Mesothelial cell of epicardium (in vitro differentiated cells): ENCODE measurements around the gene AGRN. TPM values are rescaled to one million over a fixed set of nuclear protein-coding genes. Genes with fewer than 3 reads are reported as not detected.

Experiments used
- DNase-seq, 2 experiments: peaks; one replicate each; pipeline ENCODE4 v3.0.0; 2021; ENCODE audit warnings: low spot score in 2 of 2; ENCODE audit not compliant: unreplicated experiment in 2 of 2
- H3K27ac Mint-ChIP-seq: 2 replicates; pipeline ENCODE4 v1.8.0; 2021; ENCODE audit warnings: mixed read lengths
- H3K27me3 Mint-ChIP-seq: 2 replicates; pipeline ENCODE4 v1.8.0; 2021; ENCODE audit warnings: low read depth, mixed read lengths
- H3K36me3 Mint-ChIP-seq: 2 replicates; pipeline ENCODE4 v1.8.0; 2021; ENCODE audit warnings: mixed read lengths
- H3K4me1 Mint-ChIP-seq: 2 replicates; pipeline ENCODE4 v1.8.0; 2021; ENCODE audit warnings: mixed read lengths
- H3K4me3 Mint-ChIP-seq: 2 replicates; pipeline ENCODE4 v1.8.0; 2021; ENCODE audit warnings: mild to moderate bottlenecking, moderate library complexity, mixed read lengths
- H3K9me3 Mint-ChIP-seq: 2 replicates; pipeline ENCODE4 v1.8.0; 2021; ENCODE audit warnings: mixed read lengths
- total RNA-seq: library from RNA; stranded (reverse); gene quantifications from 3 replicates; pipeline ENCODE4 v1.2.1, GENCODE V29; 2021
- TF ChIP-seq, protein P1 (sequence below): fragments of 200-600 bp; sonication (generic); IDR thresholded peaks from one replicate; pipeline ENCODE4 v1.5.0; 2021; ENCODE audit warnings: antibody characterized with exemption; ENCODE audit not compliant: unreplicated experiment

AGRN gene
- total RNA-seq, 1 donor from 2014 or later, result 514 TPM

DNA sequence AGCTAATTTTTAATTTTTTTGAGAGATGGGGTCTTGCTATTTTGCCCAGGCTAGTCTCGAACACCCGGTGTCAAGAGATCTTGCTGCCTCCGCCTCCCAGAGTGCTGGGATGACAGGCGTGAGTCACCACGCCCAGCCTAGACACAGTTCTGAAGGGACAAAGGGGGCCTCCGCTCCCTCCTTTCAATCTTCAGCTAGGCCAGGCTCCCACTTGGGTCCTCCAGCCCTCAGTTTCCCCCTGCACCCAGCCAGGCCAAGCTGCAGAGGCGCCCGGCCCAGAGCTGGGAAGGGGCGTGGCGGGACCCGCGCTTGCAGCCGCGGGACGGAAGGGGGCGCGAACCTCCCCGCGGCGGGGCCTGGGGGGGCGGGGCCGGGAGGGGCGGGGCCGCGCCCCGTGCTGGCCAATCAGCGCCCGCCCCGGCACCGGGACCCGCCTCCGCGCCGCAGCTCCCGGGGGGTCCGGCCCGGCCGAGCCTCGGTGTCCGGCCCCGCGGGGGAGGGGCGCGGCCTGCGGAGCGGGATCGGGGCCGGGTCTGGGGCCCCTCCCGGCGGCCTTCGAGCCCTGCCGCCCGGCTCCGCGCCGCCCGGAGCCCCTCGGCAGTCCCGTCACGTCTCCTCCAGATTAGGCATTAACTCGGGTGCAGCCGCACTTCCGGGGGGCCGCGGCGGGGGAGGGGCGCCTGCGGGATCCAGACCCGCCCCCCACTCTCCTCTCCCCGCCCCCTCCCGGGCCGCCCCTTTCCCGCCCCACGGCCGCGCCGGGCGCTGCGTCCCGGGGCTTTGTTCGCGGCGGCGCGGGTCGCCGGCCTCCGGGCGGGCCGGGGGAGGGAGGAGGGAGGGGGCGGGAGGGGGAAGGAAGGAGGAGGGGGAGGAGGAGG is 559 bp upstream of the AGRN start:
- peak overlapping the region; percentile 54 for H3K4me3 Mint-ChIP-seq
- H3K27me3 Mint-ChIP-seq, result no peaks in the 10 kb centered on the region
- TF ChIP-seq, protein P1, sequence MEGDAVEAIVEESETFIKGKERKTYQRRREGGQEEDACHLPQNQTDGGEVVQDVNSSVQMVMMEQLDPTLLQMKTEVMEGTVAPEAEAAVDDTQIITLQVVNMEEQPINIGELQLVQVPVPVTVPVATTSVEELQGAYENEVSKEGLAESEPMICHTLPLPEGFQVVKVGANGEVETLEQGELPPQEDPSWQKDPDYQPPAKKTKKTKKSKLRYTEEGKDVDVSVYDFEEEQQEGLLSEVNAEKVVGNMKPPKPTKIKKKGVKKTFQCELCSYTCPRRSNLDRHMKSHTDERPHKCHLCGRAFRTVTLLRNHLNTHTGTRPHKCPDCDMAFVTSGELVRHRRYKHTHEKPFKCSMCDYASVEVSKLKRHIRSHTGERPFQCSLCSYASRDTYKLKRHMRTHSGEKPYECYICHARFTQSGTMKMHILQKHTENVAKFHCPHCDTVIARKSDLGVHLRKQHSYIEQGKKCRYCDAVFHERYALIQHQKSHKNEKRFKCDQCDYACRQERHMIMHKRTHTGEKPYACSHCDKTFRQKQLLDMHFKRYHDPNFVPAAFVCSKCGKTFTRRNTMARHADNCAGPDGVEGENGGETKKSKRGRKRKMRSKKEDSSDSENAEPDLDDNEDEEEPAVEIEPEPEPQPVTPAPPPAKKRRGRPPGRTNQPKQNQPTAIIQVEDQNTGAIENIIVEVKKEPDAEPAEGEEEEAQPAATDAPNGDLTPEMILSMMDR, result peak; percentile 45
- H3K36me3 Mint-ChIP-seq, result peaks cover 3% of the 10 kb centered on the region
- H3K27ac Mint-ChIP-seq, result peak overlapping the region; percentile 6
- H3K4me1 Mint-ChIP-seq, result peaks cover 34% of the 10 kb centered on the region
- no peaks in the 10 kb centered on the region for H3K9me3 Mint-ChIP-seq
- peak; percentile 84 to 87 for DNase-seq

DNA sequence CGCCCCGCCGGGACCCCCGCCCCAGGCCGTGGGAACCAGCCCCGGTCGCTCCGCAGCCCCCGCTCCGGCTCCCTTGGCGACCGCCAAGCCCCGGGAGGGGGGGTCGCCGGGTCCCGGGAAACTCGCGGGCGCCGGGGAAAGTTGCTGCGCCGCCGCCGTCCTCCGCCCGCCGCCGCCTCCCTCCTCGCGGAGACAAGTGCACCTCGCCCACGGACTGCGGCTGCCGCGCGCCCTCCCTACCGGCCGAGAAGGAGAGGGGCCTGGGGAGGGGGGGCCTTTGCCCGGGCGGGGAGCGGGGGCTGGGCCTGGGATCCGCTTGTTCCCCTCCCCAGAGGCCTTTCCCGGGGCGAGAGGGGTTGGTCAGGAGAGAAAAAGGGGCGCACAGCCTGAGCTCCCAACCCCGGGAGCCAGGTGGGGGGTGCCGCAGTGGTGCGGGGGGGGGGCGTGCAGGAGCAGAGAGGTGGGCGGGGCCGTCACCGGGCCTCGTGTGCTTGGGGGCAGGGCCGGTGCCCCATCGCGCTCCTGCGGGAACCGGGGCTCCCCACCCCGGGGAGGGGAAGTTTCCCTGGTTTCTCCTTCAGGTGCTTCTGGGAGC is 592 bp downstream of the AGRN start:
- Mint-ChIP-seq H3K27me3 (no peaks in the 10 kb centered on the region), H3K4me3 (peak overlapping the region; percentile 78), H3K9me3 (no peaks in the 10 kb centered on the region), H3K4me1 (peaks cover 29% of the 10 kb centered on the region), H3K27ac (no peak overlapping the region), H3K36me3 (peaks cover 3% of the 10 kb centered on the region)
- TF ChIP-seq, protein P1, result no peak
- no peak for DNase-seq

DNA sequence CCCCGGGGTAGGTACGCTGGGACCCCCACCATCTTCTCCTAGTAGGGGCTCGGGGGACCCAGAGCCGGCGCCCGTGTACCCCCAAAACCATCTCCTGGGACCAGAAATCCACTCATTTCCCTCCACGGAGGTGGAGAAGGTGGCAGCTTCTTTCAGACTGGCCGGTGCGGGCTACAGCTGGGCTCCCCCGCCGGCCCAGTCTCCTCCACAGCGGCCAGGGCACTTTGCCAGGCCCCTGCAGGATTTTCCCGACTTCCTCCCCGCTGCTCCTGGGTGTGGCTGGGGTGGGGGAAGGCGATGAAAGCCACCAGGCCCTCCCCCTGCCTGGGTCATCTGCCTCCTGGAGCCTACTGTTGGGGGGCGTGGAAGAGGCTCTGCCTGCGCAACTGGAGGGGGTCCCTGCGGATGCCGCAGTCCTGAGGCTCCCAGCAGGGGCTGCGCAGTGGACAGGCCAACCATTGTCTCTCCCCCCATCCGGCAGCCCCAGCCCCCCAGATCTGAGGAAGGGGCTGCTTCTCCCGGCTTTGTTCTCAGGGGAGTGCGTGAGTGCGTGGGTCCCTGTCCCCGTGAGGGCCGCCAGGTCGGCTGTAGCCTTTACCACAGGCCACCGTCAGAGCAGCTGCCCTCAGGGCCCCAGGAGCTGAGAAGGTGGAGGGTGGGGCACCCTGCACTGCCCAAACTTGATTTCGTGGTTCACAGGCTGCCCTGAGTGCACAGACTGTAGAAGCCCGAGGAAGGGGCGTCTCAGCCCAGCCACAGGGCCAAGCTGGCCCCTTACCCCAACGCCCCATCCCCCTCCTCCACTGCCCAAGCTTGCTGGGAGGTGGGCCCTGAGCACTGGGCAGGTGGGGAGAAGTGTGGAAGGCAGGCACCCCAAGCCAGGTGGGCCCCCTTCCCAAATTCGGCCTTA is 1.3 kb downstream of the AGRN start:
- TF ChIP-seq, protein P1, result no peak
- Mint-ChIP-seq H3K9me3 (no peaks in the 10 kb centered on the region), H3K27me3 (no peaks in the 10 kb centered on the region), H3K4me3 (peak overlapping the region; percentile 78), H3K4me1 (peaks cover 35% of the 10 kb centered on the region), H3K27ac (peak overlapping the region; percentile 79), H3K36me3 (peaks cover 3% of the 10 kb centered on the region)
- DNase-seq, result no peak

DNA sequence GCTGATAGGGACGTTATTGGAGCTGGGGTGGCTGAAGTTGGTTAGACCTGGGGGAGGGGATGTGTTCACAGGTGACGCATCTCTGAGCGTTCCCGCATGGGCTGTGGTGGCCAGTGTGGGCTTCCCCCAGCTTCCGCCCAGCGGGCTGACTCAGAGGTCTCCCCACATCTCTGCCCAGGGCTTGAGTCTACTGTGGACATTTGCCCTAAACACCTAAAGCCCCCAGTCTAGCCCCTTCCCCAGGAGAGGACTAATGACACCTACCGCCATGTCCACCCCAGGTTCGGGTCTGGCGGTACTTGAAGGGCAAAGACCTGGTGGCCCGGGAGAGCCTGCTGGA is 2.0 kb downstream of the AGRN start:
- no peak overlapping the region for H3K27ac Mint-ChIP-seq
- H3K4me3 Mint-ChIP-seq, result peak overlapping the region; percentile 78
- TF ChIP-seq, protein P1, result no peak
- DNase-seq, result no peak
- no peaks in the 10 kb centered on the region for H3K9me3 Mint-ChIP-seq
- H3K36me3 Mint-ChIP-seq, result peaks cover 3% of the 10 kb centered on the region
- H3K27me3 Mint-ChIP-seq, result no peaks in the 10 kb centered on the region
- peaks cover 38% of the 10 kb centered on the region for H3K4me1 Mint-ChIP-seq

DNA sequence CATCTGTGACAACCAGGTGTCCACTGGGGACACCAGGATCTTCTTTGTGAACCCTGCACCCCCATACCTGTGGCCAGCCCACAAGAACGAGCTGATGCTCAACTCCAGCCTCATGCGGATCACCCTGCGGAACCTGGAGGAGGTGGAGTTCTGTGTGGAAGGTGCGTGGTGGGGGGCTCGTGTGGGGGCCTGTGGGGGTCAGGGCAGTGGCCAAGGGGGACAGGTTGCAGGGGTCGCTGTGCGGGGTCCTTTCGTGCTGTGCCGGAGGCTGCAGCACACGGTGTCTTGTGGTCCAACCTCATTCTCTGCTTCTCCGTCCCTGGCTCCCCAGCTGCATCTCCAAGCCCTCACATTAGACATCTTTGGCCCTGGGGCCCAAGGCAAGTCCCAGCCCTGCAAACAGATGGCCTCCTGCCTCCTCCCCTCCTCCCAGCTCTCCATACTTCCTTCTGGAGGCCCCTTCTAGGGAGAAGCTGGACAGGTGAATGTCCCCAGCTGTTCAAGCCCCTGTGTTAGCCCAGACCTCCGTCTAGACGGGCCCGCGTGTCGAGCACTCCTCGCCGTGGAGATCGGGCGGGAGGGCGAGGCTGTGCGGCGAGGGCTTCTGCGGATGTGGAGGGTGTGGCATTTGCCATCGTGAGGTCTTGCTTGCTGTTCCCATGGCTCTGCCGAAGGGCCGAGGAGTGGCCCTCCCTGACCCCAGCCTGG is 2.5 kb downstream of the AGRN start:
- TF ChIP-seq, protein P1, result no peak
- peaks cover 37% of the 10 kb centered on the region for H3K4me1 Mint-ChIP-seq

More for the DNA sequence above, 2.5 kb downstream of the AGRN start:
- no peak for DNase-seq
- no peaks in the 10 kb centered on the region for H3K36me3 Mint-ChIP-seq
- no peaks in the 10 kb centered on the region for H3K9me3 Mint-ChIP-seq
- peak overlapping the region; percentile 25 for H3K27ac Mint-ChIP-seq
- peak overlapping the region; percentile 78 for H3K4me3 Mint-ChIP-seq
- H3K27me3 Mint-ChIP-seq, result no peaks in the 10 kb centered on the region
